Measurements from ENCODE around the gene RAET1G.
"Not testable (repeated sequence)": the region's sequence is repeated elsewhere in the genome, so short reads cannot be mapped to it uniquely, and the experiment has no call there.

The RAET1G gene

GRCh38 chr6:149898966-149899365 is 24.0 kb downstream of the RAET1G start:
- H3K4me3 ChIP-seq (ENCODE audit: low read depth, low read length) = no peak overlapping the region
- TF ChIP-seq CTCF (IDR thresholded peaks at IDR 0.05; ENCODE audit: low read depth, low read length) = no peak

DNA sequence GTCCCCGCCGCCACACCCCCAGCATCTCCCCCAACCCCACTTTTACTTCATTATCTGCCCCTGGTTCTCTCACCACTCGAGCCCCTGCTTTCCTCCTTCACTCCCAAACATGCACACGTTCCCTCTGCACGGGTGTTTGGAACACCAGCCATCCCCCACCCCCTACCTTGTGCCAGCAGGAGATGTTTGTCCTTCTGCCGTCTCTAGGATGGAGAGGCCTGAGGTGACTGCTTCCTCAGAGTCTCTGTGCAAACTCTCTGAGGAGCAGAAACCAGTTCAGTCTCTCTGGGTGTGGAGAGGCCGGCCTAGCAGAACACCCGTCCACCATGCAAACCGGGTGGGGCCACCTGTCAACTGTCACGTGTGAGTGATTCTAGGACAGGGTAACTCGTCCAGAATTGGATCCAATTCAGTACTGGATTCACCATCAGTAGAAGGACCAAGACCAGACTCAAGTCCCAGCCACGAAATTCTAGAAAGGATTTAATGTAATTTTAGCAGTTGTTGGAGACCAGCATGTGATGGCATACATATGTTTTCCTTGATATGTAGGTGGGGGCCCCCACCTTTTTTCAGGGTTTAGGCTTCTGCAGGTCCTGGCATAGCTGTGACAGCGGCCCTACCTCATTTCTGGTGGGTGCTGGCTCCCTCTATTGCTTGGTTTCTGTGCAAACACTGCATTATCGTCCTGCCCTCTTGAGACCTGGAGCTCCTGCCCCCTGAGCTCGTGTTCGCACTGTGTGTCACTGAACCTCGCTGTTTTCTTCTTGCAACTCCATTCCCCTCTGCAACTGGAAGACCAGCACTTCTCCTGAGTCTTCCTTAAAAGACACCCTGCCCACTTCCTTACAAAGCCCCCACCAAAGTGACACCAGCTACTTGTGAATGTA is 24.8 kb downstream of the RAET1G start, which contains the start of gene RAET1E:
Gene RAET1E, minus strand, starts transcription at position 259 of the 890 bp plus-strand sequence. CDS start 7,212 bp downstream, outside the sequence.
- no peak for TF ChIP-seq CTCF (IDR thresholded peaks at IDR 0.05; ENCODE audit: low read depth, low read length)
- H3K4me3 ChIP-seq (ENCODE audit: low read depth, low read length) = peak within 1 kb of the TSS; percentile 53

DNA sequence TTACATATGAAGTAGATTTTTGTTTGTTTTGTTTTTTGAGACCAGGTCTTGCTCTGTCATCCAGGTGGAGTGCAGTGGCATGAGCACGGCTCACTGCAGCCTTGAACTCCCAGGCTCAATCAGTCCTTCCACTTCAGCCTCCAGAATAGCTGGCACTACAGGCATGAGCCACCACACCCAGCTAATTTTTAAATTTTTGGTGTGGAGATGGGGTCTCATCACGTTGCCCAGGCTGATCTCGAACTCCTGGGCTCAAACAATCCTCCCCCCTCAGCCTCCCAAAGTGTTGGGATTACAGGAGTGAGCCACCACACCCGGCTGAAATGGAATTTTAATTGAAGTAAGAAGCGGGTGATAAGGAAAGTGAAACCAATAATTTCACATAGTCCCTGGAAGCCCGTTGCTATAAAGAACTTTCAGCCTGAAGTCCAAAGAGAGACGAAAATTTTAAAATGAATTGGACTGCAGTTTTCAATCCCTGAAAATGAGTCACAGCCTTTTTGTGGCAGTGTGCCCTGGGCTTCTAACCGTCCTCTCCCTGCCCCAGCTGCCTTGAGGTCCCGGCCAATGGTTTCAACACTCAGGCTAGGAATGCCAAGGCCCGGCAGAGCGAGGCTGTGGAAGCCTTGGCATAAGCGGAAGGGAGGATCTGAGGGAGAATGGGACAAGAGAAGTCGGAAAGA is 25.8 kb downstream of the RAET1G start:
- H3K4me3 ChIP-seq (ENCODE audit: low read depth, low read length) = peak overlapping the region; percentile 53
- no peak for TF ChIP-seq CTCF (IDR thresholded peaks at IDR 0.05; ENCODE audit: low read depth, low read length)

DNA sequence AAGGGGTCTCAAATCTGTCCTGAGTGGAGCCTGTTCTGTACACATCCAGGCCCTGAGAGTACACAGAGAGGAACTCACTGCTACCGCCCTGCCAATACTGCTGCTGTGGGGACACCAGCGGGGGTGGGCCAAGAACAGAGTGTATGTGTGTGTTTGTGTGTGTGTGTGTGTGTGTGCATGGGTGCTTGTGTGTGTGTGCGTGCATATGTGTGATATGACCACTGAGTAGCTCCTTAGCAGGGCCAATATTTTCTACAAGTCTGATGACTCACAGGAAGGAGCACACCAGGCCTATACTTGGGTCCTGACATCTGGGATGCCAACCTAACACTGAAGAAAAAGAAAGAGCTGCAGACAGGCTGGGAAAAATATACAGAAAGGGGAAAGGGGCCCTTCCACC is 26.4 kb downstream of the RAET1G start:
- no peak overlapping the region; the same call in 1 of the 2 replicates for H3K4me3 ChIP-seq (ENCODE audit: low read depth, low read length)
- TF ChIP-seq CTCF (IDR thresholded peaks at IDR 0.05; ENCODE audit: low read depth, low read length) = no peak

DNA sequence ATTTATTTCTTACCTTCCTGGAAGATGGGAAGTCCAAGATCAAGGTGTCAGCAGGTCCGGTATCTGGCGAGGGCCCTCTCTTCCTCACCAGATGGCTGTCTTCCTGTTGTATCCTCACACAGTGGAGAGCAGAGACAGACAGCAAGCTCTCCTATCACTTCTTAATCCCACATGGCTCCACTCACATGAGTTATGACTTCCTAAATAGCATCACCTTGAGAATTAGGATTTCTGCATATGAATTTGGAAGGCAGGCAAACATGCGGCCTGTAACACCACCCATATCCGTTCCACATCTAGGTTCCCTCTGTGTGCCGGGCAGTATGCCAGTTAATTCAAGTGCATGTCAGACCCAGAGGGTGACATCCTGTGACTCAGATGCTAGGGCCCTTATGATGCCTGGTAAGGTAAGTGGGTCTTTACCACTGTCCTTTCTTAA is 27.1 kb downstream of the RAET1G start:
- no peak for TF ChIP-seq CTCF (IDR thresholded peaks at IDR 0.05; ENCODE audit: low read depth, low read length)
- H3K4me3 ChIP-seq (ENCODE audit: low read depth, low read length) = no peak overlapping the region

- TF ChIP-seq CTCF (IDR thresholded peaks at IDR 0.05; ENCODE audit: low read depth, low read length) = no peak
- H3K4me3 ChIP-seq (ENCODE audit: low read depth, low read length) = no peak overlapping the region
These were observed 27.8 kb downstream of the RAET1G start for GRCh38 chr6:149895048-149895590.

- not testable (repeated sequence) for H3K4me3 ChIP-seq (ENCODE audit: low read depth, low read length)
These were observed 31.1 kb downstream of the RAET1G start for GRCh38 chr6:149891864-149892263.

Data from WI38 (cell line).